GM18907 (cell line): ENCODE results near the gene DAP.
"Not testable (repeated sequence)": the region's sequence is repeated elsewhere in the genome, so short reads cannot be mapped to it uniquely, and the experiment has no call there.

ENCODE experiments used
- ATAC-seq: cut with Tn5 transposase; IDR thresholded peaks from one replicate; pipeline ENCODE4 v1.9.1; 2021; ENCODE audit warnings: mild to moderate bottlenecking, moderate library complexity; ENCODE audit not compliant: unreplicated experiment

DAP gene

GRCh38 chr5:10761185-10761932 is at the start of gene DAP:
TSS of gene DAP (minus strand) at chr5:10761234. CDS start at chr5:10761068, 166 bp downstream.
- ATAC-seq = peak; percentile 79

GRCh38 chr5:10808347-10809226 is 47.6 kb upstream of the DAP start:
- ATAC-seq = no peak

GRCh38 chr5:10801931-10802666 is 41.1 kb upstream of the DAP start:
- ATAC-seq = no peak

- no peak for ATAC-seq
Measured at GRCh38 chr5:10800852-10801251, 39.8 kb upstream of the DAP start.

GRCh38 chr5:10797261-10797660 is 36.2 kb upstream of the DAP start:
- ATAC-seq = no peak

- ATAC-seq = no peak
Measured at GRCh38 chr5:10793785-10794184, 32.8 kb upstream of the DAP start.

- no peak for ATAC-seq
Measured at GRCh38 chr5:10792336-10792735, 31.3 kb upstream of the DAP start.

GRCh38 chr5:10789726-10790125 is 28.7 kb upstream of the DAP start:
- no peak for ATAC-seq

GRCh38 chr5:10789021-10789420 is 28.0 kb upstream of the DAP start:
- ATAC-seq = no peak

GRCh38 chr5:10788358-10788757 is 27.3 kb upstream of the DAP start:
- ATAC-seq = no peak

- ATAC-seq = no peak
Measured at GRCh38 chr5:10786835-10787234, 25.8 kb upstream of the DAP start.

- not testable (repeated sequence) for ATAC-seq
Measured at GRCh38 chr5:10780208-10780607, 19.2 kb upstream of the DAP start.

- no peak for ATAC-seq
Measured at GRCh38 chr5:10779592-10779991, 18.6 kb upstream of the DAP start.

- no peak for ATAC-seq
Measured at GRCh38 chr5:10778179-10778910, 17.3 kb upstream of the DAP start.

- ATAC-seq = no peak
Measured at GRCh38 chr5:10775646-10776045, 14.6 kb upstream of the DAP start.

GRCh38 chr5:10772901-10773585 is 12.0 kb upstream of the DAP start:
- no peak for ATAC-seq

GRCh38 chr5:10768328-10768899 is 7.4 kb upstream of the DAP start:
- no peak for ATAC-seq

GRCh38 chr5:10762776-10763500 is 1.9 kb upstream of the DAP start:
- ATAC-seq = no peak
